ENCODE measurements around the gene NFIL3.

Gene NFIL3

DNA sequence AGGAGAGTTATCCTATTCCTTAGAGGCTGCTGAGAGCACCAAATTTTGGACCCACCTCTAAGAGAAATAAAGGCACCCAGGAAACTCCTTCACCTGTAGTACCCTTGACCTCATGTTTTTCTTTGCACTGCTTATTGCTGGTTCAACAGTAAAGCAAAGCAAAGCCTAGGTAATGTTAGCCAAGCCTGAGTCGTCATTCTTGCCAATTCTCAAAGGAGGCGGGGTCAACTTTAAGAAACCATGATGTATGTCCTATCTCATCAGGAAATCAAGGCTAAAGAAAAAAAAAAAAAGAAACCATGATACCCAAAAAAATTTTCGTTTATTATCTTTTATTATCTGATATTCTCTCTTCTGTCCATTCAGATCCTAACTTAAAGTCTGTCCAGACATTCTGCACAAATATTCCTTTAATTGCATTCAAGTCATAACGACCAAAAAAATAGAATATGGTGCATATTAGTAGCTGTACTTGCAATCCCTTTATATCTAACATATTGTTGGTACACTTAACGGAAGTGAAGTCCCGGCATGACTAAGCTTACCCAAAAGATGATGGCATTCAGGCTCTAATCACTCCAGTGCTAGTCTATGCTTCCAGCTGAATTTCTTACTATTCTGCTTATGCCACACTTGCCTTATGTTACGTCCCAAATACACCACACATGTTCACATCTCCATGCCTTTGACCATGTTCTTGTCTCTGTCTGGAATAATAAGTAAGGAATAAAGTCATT is 63.7 kb downstream of the NFIL3 start:
- no peak for DNase-seq (ENCODE audit: low spot score)

DNA sequence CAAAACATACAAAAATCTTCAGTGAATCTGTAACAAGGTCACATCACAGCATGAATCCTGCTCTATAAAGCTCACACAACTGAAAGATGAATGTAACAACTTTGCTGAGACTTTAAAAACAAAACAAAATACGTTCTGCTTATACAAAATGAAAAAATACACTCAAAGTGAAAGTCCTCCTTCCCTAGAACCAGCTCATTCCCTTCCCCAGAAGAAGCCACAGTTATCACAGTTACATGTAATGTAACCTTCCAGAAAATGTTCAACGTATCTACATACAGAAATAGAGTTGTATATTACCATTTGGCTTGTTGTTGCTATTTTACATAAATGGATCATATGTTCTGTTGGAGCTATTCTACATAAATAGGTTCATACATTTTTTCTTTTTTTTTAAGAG is 64.5 kb downstream of the NFIL3 start:
- no peak for DNase-seq (ENCODE audit: low spot score)

All from Ammon's horn (tissue), 1 donor.